Dermis microvascular lymphatic vessel endothelial cell (primary cell): Measurements from ENCODE around the gene LLGL2. TPM values are rescaled to one million over a fixed set of nuclear protein-coding genes. Genes with fewer than 3 reads are reported as not detected.
"Not testable (repeated sequence)": the region's sequence is repeated elsewhere in the genome, so short reads cannot be mapped to it uniquely, and the experiment has no call there.

Experiments used
- DNase-seq, 2 donors: peaks; one replicate each; pipeline versions ENCODE4 v3.0.0 to v3.0.0-alpha.2; 2010; ENCODE audit warnings: low read depth in 2 of 2
- total RNA-seq: library from RNA; depleted of rRNA; stranded (reverse); fragments of >200 nt; gene quantifications from 2 replicates; pipeline ENCODE4 v1.2.1, GENCODE V29; 2014

LLGL2 gene
- 12.6 and 13.9 TPM in 2 replicates for total RNA-seq

GRCh38 chr17:75524970-75525805 is at the start of gene LLGL2:
LLGL2 (plus strand) TSS chr17:75525697; CDS start chr17:75543427, 17,730 bp downstream.
- DNase-seq, result peak; percentile 34 to 72

GRCh38 chr17:75475851-75476250 is 49.6 kb upstream of the LLGL2 start:
- DNase-seq, result peak in 1 of 2 donors; percentile 44

- no peak for DNase-seq
Observed at GRCh38 chr17:75476271-75476671, 49.2 kb upstream of the LLGL2 start.

GRCh38 chr17:75476752-75477489 is 48.6 kb upstream of the LLGL2 start:
- DNase-seq, result no peak

GRCh38 chr17:75477490-75477862 is 48.0 kb upstream of the LLGL2 start:
- not testable (repeated sequence) for DNase-seq

- no peak for DNase-seq
Observed at GRCh38 chr17:75478508-75478907, 47.0 kb upstream of the LLGL2 start.

- DNase-seq, result no peak
Observed at GRCh38 chr17:75480281-75480680, 45.2 kb upstream of the LLGL2 start.

- DNase-seq, result no peak
Observed at GRCh38 chr17:75481194-75482068, 44.1 kb upstream of the LLGL2 start.

- no peak for DNase-seq
Observed at GRCh38 chr17:75482098-75482942, 43.2 kb upstream of the LLGL2 start.

GRCh38 chr17:75485688-75486087 is 39.8 kb upstream of the LLGL2 start:
- DNase-seq, result no peak

GRCh38 chr17:75486151-75486550 is 39.3 kb upstream of the LLGL2 start:
- no peak for DNase-seq

GRCh38 chr17:75486951-75487350 is 38.5 kb upstream of the LLGL2 start:
- DNase-seq, result no peak

- peak; percentile 61 to 62 for DNase-seq
Observed at GRCh38 chr17:75487351-75488070, 38.0 kb upstream of the LLGL2 start.

- no peak for DNase-seq
Observed at GRCh38 chr17:75488693-75489510, 36.6 kb upstream of the LLGL2 start.

- no peak for DNase-seq
Observed at GRCh38 chr17:75489511-75489955, 36.0 kb upstream of the LLGL2 start.

GRCh38 chr17:75490173-75490743 is 35.2 kb upstream of the LLGL2 start:
- DNase-seq, result no peak

GRCh38 chr17:75490953-75491649 is 34.4 kb upstream of the LLGL2 start:
- DNase-seq, result no peak

GRCh38 chr17:75491680-75492079 is 33.8 kb upstream of the LLGL2 start:
- DNase-seq, result no peak
